Esophagus squamous epithelium (tissue), 5 donors: Measurements from ENCODE around the gene DLAT. TPM values are rescaled to one million over a fixed set of nuclear protein-coding genes. Genes with fewer than 3 reads are reported as not detected.
"Not testable (repeated sequence)": the region's sequence is repeated elsewhere in the genome, so short reads cannot be mapped to it uniquely, and the experiment has no call there.

Experiments used
- DNase-seq: peaks from one replicate; lab custom pipeline; 2025; lab: John Stamatoyannopoulos, UW
- H3K27ac ChIP-seq, 4 donors: fragments of 200-600 bp; sonication (generic); one replicate each; pipeline ENCODE4 v1.5.1; 2016 to 2019; ENCODE audit warnings: mild to moderate bottlenecking in 1 of 4
- H3K27me3 ChIP-seq, 4 donors: fragments of 200-600 bp; sonication (generic); 1 replicate in 3 of 4; 2 replicates in 1 of 4; pipeline versions ENCODE4 v1.5.1 to v1.6.0; 2017 to 2021; ENCODE audit warnings: antibody characterized with exemption in 1 of 4
- H3K36me3 ChIP-seq, 3 donors: fragments of 200-600 bp; sonication (generic); one replicate each; pipeline ENCODE4 v1.5.1; 2016 to 2019
- H3K4me1 ChIP-seq, 3 donors: fragments of 200-600 bp; sonication (generic); one replicate each; pipeline ENCODE4 v1.5.1; 2017 to 2019
- H3K4me3 ChIP-seq, 4 donors: fragments of 200-600 bp; sonication (generic); 1 replicate in 3 of 4; 2 replicates in 1 of 4; pipeline ENCODE4 v1.5.1; 2016 to 2019; ENCODE audit warnings: mild to moderate bottlenecking in 2 of 4, moderate library complexity in 1 of 4
- H3K9me3 ChIP-seq, 3 donors: fragments of 200-600 bp; sonication (generic); one replicate each; pipeline ENCODE4 v1.5.1; 2016 to 2019
- CTCF ChIP-seq, 6 experiments: fragments of 450-650 bp in 4 of 6; fragments of 200-600 bp in 2 of 6; sonication (generic) in 2 of 6; IDR thresholded peaks; one replicate each; pipeline ENCODE4 v1.5.1; 2016 to 2019; ENCODE audit warnings: antibody characterized with exemption in 6 of 6, mild to moderate bottlenecking in 4 of 6, moderate library complexity in 4 of 6
- POLR2A ChIP-seq, 4 donors: fragments of 450-650 bp; IDR thresholded peaks; one replicate each; pipeline ENCODE4 v1.6.1; 2017; ENCODE audit warnings: antibody characterized with exemption in 4 of 4, mild to moderate bottlenecking in 4 of 4, moderate library complexity in 3 of 4
- WGBS, 2 donors: methylation state at CpG; one replicate each; pipeline ENCODE4 v1.1.5; 2018; 5-methylcytosine and 5-hydroxymethylcytosine counted together
- intact Hi-C: fragments of 100-400 bp; cut with DNase I; formaldehyde crosslinking; loops from one replicate; pipeline ENCODE4 v1.15.0; 2022
- total RNA-seq, 4 donors: library from RNA; depleted of rRNA; stranded (reverse); fragments of >200 nt; gene quantifications; one replicate each; pipeline ENCODE4 v1.1.0, GENCODE V29; 2016
- donor health status: DM: yes; HTN: yes; CAD: no.

The DLAT gene
- total RNA-seq, 4 donors from 2014 or later, result 28.9 to 56.5 (median 39.4) TPM

GRCh38 chr11:111996129-111996528, 29.1 kb upstream of the DLAT start:
- H3K4me3 ChIP-seq, result no peak overlapping the region
- no peaks in the 10 kb centered on the region for H3K27me3 ChIP-seq
- WGBS, 2 donors, result 83 to 87% methylated on average over 3 of the region's 3 CpGs
- no peaks in the 10 kb centered on the region for H3K9me3 ChIP-seq
- intact Hi-C loops, result no loop called here
- peaks cover 0 to 65% (median 0%) of the 10 kb centered on the region in 3 donors for H3K36me3 ChIP-seq
- no peak for DNase-seq
- peaks cover 0 to 10% (median 0%) of the 10 kb centered on the region in 3 donors for H3K4me1 ChIP-seq
- no peak overlapping the region for H3K27ac ChIP-seq
- no peak for TF ChIP-seq CTCF (IDR thresholded peaks at IDR 0.05)

GRCh38 chr11:111996669-111997068, 28.5 kb upstream of the DLAT start:
- intact Hi-C loops, H3K27me3 ChIP-seq, H3K4me3 ChIP-seq, DNase-seq, H3K9me3 ChIP-seq: not testable (repeated sequence)
- WGBS, 2 donors, result 37 to 48% methylated on average over 5 of the region's 5 CpGs
- peaks cover 0 to 10% (median 0%) of the 10 kb centered on the region in 3 donors for H3K4me1 ChIP-seq
- peak in 3 of 6 experiments; percentile 22 to 39 (median 37) for TF ChIP-seq CTCF (IDR thresholded peaks at IDR 0.05)
- peaks cover 0 to 66% (median 0%) of the 10 kb centered on the region in 3 donors for H3K36me3 ChIP-seq
- H3K27ac ChIP-seq, result peak overlapping the region in 2 of 4 donors; percentile 15 to 36

GRCh38 chr11:111999111-111999510, 26.1 kb upstream of the DLAT start:
- peaks cover 0 to 10% (median 0%) of the 10 kb centered on the region in 3 donors for H3K4me1 ChIP-seq
- no peak for DNase-seq
- peaks cover 0 to 61% (median 0%) of the 10 kb centered on the region in 3 donors for H3K36me3 ChIP-seq
- intact Hi-C loops, result no loop called here
- no peaks in the 10 kb centered on the region for H3K9me3 ChIP-seq
- no peak overlapping the region for H3K27ac ChIP-seq
- no peak overlapping the region for H3K4me3 ChIP-seq
- TF ChIP-seq CTCF (IDR thresholded peaks at IDR 0.05) (no peak), POLR2A (IDR thresholded peaks at IDR 0.05) (no peak)
- H3K27me3 ChIP-seq, result no peaks in the 10 kb centered on the region

GRCh38 chr11:112000703-112001102, 24.5 kb upstream of the DLAT start:
- Histone ChIP-seq H3K36me3 (peaks cover 0 to 55% (median 4%) of the 10 kb centered on the region in 3 donors), H3K4me3 (no peak overlapping the region), H3K9me3 (no peaks in the 10 kb centered on the region), H3K4me1 (peaks cover 0 to 14% (median 0%) of the 10 kb centered on the region in 3 donors), H3K27me3 (no peaks in the 10 kb centered on the region), H3K27ac (no peak overlapping the region)
- DNase-seq, result no peak
- TF ChIP-seq POLR2A (IDR thresholded peaks at IDR 0.05), result no peak
- no peak for TF ChIP-seq CTCF (IDR thresholded peaks at IDR 0.05)
- intact Hi-C loops, result no loop called here
- 87 to 91% methylated on average over 1 of the region's 1 CpG for WGBS, 2 donors

GRCh38 chr11:112002491-112003216, 22.6 kb upstream of the DLAT start:
- H3K4me1 ChIP-seq, result peaks cover 0 to 14% (median 0%) of the 10 kb centered on the region in 3 donors
- no peak overlapping the region for H3K27ac ChIP-seq
- intact Hi-C loops, result no loop called here
- H3K9me3 ChIP-seq, result no peaks in the 10 kb centered on the region
- H3K27me3 ChIP-seq, result no peaks in the 10 kb centered on the region
- TF ChIP-seq CTCF (IDR thresholded peaks at IDR 0.05), result no peak
- no peak for TF ChIP-seq POLR2A (IDR thresholded peaks at IDR 0.05)
- peaks cover 0 to 49% (median 4%) of the 10 kb centered on the region in 3 donors for H3K36me3 ChIP-seq
- no peak overlapping the region for H3K4me3 ChIP-seq
- no peak for DNase-seq
- WGBS, 2 donors, result 86 to 96% methylated on average over 6 of the region's 6 CpGs
